GOT3 (cell line): ENCODE results near the gene TNRC18.

ENCODE experiments used
- DNase-seq: peaks from one replicate; lab custom pipeline; 2025; ENCODE audit warnings: mixed read lengths; lab: John Stamatoyannopoulos, UW

Gene TNRC18

GRCh38 chr7:5403442-5403841 lies 20.2 kb downstream of the TNRC18 start:
- DNase-seq = no peak

- no peak for DNase-seq
Measured at GRCh38 chr7:5397736-5398135, 25.9 kb downstream of the TNRC18 start.

GRCh38 chr7:5396999-5397663 lies 26.5 kb downstream of the TNRC18 start:
- DNase-seq = peak; percentile 70

- no peak for DNase-seq
Measured at GRCh38 chr7:5396542-5396941, 27.1 kb downstream of the TNRC18 start.

- no peak for DNase-seq
Measured at GRCh38 chr7:5395246-5395645, 28.4 kb downstream of the TNRC18 start.

- no peak for DNase-seq
Measured at GRCh38 chr7:5394264-5395105, 29.1 kb downstream of the TNRC18 start.

GRCh38 chr7:5393748-5394147 lies 29.9 kb downstream of the TNRC18 start:
- no peak for DNase-seq

- DNase-seq = no peak
Measured at GRCh38 chr7:5393328-5393727, 30.3 kb downstream of the TNRC18 start.

- DNase-seq = no peak
Measured at GRCh38 chr7:5390918-5391317, 32.7 kb downstream of the TNRC18 start.

- no peak for DNase-seq
Measured at GRCh38 chr7:5388905-5389433, 34.7 kb downstream of the TNRC18 start.

- no peak for DNase-seq
Measured at GRCh38 chr7:5388273-5388901, 35.2 kb downstream of the TNRC18 start.

- no peak for DNase-seq
Measured at GRCh38 chr7:5387711-5388245, 35.9 kb downstream of the TNRC18 start.

GRCh38 chr7:5384618-5385017 lies 39.0 kb downstream of the TNRC18 start:
- no peak for DNase-seq

GRCh38 chr7:5383314-5384098 lies 40.1 kb downstream of the TNRC18 start:
- DNase-seq = no peak

- DNase-seq = no peak
Measured at GRCh38 chr7:5382281-5382892, 41.2 kb downstream of the TNRC18 start.

GRCh38 chr7:5381071-5381772 lies 42.4 kb downstream of the TNRC18 start:
- DNase-seq = no peak

- DNase-seq = no peak
Measured at GRCh38 chr7:5380350-5381070, 43.1 kb downstream of the TNRC18 start.

GRCh38 chr7:5379546-5379945 lies 44.1 kb downstream of the TNRC18 start:
- DNase-seq = no peak

GRCh38 chr7:5377816-5378215 lies 45.8 kb downstream of the TNRC18 start:
- no peak for DNase-seq

- no peak for DNase-seq
Measured at GRCh38 chr7:5377279-5377678, 46.4 kb downstream of the TNRC18 start.
